H1 (cell line): ENCODE data around the gene APOBEC3G.

Source experiments
- CTCF ChIP-seq, 3 experiments: IDR thresholded peaks; 1 replicate in 2 of 3; 2 replicates in 1 of 3; pipeline versions ENCODE4 v1.5.1 to v1.6.1; 2011; ENCODE audit warnings: low read length in 3 of 3, mild to moderate bottlenecking in 3 of 3, inconsistent platforms in 2 of 3, low read depth in 1 of 3, moderate library complexity in 1 of 3; ENCODE audit not compliant: insufficient read depth in 1 of 3; ENCODE audit errors: control extremely low read depth in 1 of 3
- EP300 ChIP-seq, 2 experiments: IDR thresholded peaks; 1 replicate in 1 of 2; 2 replicates in 1 of 2; pipeline ENCODE4 v1.6.1; 2011 to 2012; ENCODE audit warnings: low read depth in 2 of 2, low read length in 2 of 2, mild to moderate bottlenecking in 2 of 2, borderline replicate concordance in 1 of 2, inconsistent platforms in 1 of 2, moderate library complexity in 1 of 2
- KDM5A ChIP-seq: fragments of 200-600 bp; IDR thresholded peaks from 2 replicates; pipeline ENCODE4 v1.7.1; 2012; ENCODE audit warnings: mild to moderate bottlenecking, low read length, inconsistent platforms, mixed read lengths
- PHF8 ChIP-seq: fragments of 200-600 bp; sonication (generic); conservative IDR thresholded peaks from 2 replicates; pipeline ENCODE4 v1.7.1; 2012; ENCODE audit warnings: low read depth, mild to moderate bottlenecking, inconsistent platforms, low read length, moderate library complexity
- POLR2A ChIP-seq, 2 experiments: IDR thresholded peaks; 1 replicate in 1 of 2; 2 replicates in 1 of 2; pipeline ENCODE4 v1.6.1; 2011; ENCODE audit warnings: low read depth in 2 of 2, low read length in 2 of 2, mild to moderate bottlenecking in 2 of 2; ENCODE audit errors: control extremely low read depth in 1 of 2
- TCF12 ChIP-seq: IDR thresholded peaks from 2 replicates; pipeline ENCODE4 v1.6.1; 2011; ENCODE audit warnings: low read depth, mild to moderate bottlenecking, low read length

- TF ChIP-seq POLR2A (IDR thresholded peaks at IDR 0.05; ENCODE audit: control extremely low read depth in 1 of 2, low read depth in 2 of 2, low read length in 2 of 2) (no peak), TCF12 (no peak), CTCF (IDR thresholded peaks at IDR 0.05; ENCODE audit: control extremely low read depth in 1 of 3, insufficient read depth in 1 of 3, low read depth in 1 of 3, low read length in 3 of 3) (no peak), PHF8 (no peak), KDM5A (no peak), EP300 (IDR thresholded peaks at IDR 0.05; ENCODE audit: borderline replicate concordance in 1 of 2, low read depth in 2 of 2, low read length in 2 of 2) (no peak)
These were observed 13.5 kb downstream of the APOBEC3G start for GRCh38 chr22:39090426-39091064.
